D341Med (cell line): Measurements from ENCODE around the gene UGT1A9.

Experiments used
- DNase-seq: peaks from one replicate; pipeline ENCODE4 v3.0.0; 2012; ENCODE audit warnings: low spot score

UGT1A9 gene

GRCh38 chr2:233796254-233796653 lies 124.6 kb downstream of the UGT1A9 start:
- DNase-seq, result no peak

GRCh38 chr2:233798335-233799086 lies 126.8 kb downstream of the UGT1A9 start:
- no peak for DNase-seq

- DNase-seq, result no peak
These were observed 127.5 kb downstream of the UGT1A9 start for GRCh38 chr2:233799087-233799665.

GRCh38 chr2:233799716-233800115 lies 128.0 kb downstream of the UGT1A9 start:
- DNase-seq, result no peak

- DNase-seq, result no peak
These were observed 128.5 kb downstream of the UGT1A9 start for GRCh38 chr2:233800208-233800607.

- DNase-seq, result no peak
These were observed 129.8 kb downstream of the UGT1A9 start for GRCh38 chr2:233801357-233802131.

GRCh38 chr2:233802132-233802815 lies 130.6 kb downstream of the UGT1A9 start:
- DNase-seq, result no peak

- DNase-seq, result no peak
These were observed 131.7 kb downstream of the UGT1A9 start for GRCh38 chr2:233803292-233803911.

GRCh38 chr2:233803994-233804393 lies 132.3 kb downstream of the UGT1A9 start:
- DNase-seq, result no peak

GRCh38 chr2:233807215-233807865 lies 135.6 kb downstream of the UGT1A9 start:
- DNase-seq, result no peak

- no peak for DNase-seq
These were observed 136.6 kb downstream of the UGT1A9 start for GRCh38 chr2:233807966-233808935.

GRCh38 chr2:233810385-233810784 lies 138.7 kb downstream of the UGT1A9 start:
- no peak for DNase-seq

- no peak for DNase-seq
These were observed 139.4 kb downstream of the UGT1A9 start for GRCh38 chr2:233811087-233811486.

GRCh38 chr2:233811732-233812131 lies 140.0 kb downstream of the UGT1A9 start:
- no peak for DNase-seq

- DNase-seq, result no peak
These were observed 141.7 kb downstream of the UGT1A9 start for GRCh38 chr2:233813236-233814055.

- no peak for DNase-seq
These were observed 142.5 kb downstream of the UGT1A9 start for GRCh38 chr2:233814056-233814835.

- DNase-seq, result no peak
These were observed 144.2 kb downstream of the UGT1A9 start for GRCh38 chr2:233815861-233816260.

- DNase-seq, result no peak
These were observed 144.6 kb downstream of the UGT1A9 start for GRCh38 chr2:233816334-233816733.

GRCh38 chr2:233816771-233817170 lies 145.1 kb downstream of the UGT1A9 start:
- no peak for DNase-seq
